GM21723 (cell line): ENCODE data around the gene TYMP.

Experiments used
- ATAC-seq: cut with Tn5 transposase; IDR thresholded peaks from one replicate; pipeline ENCODE4 v1.9.1; 2021; ENCODE audit warnings: mild to moderate bottlenecking, moderate library complexity; ENCODE audit not compliant: unreplicated experiment

TYMP gene, protein sequence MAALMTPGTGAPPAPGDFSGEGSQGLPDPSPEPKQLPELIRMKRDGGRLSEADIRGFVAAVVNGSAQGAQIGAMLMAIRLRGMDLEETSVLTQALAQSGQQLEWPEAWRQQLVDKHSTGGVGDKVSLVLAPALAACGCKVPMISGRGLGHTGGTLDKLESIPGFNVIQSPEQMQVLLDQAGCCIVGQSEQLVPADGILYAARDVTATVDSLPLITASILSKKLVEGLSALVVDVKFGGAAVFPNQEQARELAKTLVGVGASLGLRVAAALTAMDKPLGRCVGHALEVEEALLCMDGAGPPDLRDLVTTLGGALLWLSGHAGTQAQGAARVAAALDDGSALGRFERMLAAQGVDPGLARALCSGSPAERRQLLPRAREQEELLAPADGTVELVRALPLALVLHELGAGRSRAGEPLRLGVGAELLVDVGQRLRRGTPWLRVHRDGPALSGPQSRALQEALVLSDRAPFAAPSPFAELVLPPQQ

DNA sequence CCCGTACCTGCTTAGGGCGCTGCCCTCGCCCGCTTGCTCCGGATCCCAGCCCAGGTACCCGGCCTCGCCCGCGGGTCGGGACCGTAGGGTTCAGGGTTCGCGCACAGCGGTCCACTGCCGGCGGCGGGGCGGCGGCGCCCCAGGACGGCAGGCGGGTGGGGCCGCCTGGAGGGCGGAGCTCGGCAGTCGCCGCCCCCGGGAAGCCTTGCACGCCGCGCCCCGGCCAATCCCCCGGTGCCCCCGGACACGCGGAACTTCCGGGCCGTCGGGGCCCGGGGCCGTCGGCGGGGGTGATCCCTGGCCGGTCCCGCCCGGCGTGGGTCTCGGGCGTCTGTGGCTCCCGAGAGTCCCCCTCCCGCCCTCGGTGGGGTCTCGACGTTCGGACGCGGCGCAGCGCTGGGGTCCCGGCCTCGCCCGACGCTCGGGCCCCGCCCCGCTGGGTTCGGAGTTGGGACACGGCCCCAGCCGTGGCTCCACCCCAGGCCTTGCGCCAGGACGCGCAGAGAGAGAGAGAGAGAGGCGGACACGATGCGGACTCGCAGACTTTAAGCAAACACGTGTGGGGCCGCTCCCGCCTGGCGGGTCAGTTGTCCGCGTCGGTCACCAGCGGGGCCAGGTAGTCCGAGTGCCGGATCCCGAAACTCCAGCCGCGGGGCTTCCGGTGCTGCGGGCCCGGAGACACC is at the start of gene TYMP:
Gene TYMP, minus strand, starts transcription at position 116 of the 683 bp plus-strand sequence. CDS start 303 bp downstream, outside the sequence.
- peak; percentile 24 for ATAC-seq

DNA sequence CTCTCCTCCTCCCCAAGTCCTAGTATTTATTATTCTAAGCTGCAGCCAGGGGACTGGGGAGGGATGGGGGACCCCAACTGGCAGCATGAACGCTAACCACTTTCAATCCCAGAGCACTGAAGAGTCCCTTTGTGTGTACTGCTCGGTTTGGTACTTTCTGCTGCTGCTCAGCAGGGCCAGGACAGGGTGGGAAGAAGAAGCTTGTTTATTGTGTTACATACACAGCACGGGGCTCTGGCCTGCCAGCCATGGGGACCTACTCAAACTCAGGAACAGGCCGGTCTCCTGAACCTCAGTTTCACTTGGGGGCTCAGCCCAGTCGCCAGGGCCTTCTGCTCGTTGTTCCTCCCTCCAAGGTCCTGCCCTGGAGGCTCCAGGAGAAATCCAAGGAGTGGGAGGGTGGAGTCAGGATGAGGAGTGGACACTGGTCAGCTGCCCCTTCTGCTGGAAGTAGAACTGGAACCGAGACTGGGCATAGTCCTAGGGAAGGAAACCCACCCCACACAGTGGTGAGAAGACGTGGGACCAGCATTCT is 49.0 kb upstream of the TYMP start:
- no peak for ATAC-seq

DNA sequence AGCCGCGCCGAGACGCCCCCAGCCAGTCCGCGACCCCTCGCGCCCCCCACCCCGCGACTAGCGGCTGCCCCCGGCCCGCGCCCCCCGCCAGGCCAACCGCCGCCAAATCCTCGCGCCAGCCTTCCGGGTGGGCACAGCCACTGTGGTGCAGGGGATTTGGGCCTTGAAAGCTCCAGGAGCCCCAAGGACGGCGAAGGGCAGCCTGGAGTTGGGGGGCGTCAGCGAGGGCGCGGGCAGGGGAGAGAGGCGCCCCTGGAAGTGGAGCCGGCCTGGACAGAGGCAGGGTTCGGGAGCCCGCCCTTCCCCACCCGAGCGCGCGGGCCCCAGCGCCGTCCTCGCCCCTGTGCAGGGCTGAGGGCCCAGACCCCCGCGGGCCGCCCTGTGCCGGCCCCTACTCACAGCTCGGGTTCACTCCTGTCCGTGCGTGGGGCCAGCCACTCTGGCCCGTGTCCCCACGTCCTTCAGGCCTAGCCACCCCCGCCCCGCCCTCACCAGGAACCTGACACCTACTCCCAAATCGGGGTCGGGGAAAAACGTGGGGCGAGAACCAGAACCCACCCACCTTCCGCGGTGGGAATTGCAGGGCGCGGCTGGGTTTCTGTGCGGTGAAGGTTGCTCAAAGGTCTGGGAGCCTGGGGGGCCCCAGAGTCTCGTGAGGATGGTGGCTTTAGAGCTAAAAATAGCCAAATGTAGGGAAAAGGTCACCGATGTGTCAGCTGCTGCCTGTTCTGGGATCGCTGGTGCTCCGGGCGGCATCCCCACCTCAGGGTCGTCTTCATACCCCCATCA is 48.4 kb upstream of the TYMP start, which contains the start of gene CPT1B:
Gene CPT1B, minus strand, starts transcription at position 441 of the 789 bp plus-strand sequence. CDS start 512 bp downstream, outside the sequence.
- ATAC-seq, result no peak

DNA sequence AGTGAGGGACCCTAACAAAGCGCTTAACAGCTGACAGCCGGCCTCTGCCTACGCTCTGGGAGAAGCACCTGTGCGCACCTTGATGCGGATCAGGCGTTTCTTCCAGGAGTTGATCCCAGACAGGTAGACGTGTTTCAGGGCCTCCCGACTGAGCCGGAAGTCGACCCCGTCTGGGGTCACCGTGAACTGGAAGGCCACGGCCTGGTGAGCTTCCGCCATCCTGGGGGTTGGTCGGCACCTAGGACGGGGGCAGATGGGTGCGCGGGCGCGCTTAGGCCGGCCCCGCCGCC is 47.8 kb upstream of the TYMP start:
- ATAC-seq, result no peak

DNA sequence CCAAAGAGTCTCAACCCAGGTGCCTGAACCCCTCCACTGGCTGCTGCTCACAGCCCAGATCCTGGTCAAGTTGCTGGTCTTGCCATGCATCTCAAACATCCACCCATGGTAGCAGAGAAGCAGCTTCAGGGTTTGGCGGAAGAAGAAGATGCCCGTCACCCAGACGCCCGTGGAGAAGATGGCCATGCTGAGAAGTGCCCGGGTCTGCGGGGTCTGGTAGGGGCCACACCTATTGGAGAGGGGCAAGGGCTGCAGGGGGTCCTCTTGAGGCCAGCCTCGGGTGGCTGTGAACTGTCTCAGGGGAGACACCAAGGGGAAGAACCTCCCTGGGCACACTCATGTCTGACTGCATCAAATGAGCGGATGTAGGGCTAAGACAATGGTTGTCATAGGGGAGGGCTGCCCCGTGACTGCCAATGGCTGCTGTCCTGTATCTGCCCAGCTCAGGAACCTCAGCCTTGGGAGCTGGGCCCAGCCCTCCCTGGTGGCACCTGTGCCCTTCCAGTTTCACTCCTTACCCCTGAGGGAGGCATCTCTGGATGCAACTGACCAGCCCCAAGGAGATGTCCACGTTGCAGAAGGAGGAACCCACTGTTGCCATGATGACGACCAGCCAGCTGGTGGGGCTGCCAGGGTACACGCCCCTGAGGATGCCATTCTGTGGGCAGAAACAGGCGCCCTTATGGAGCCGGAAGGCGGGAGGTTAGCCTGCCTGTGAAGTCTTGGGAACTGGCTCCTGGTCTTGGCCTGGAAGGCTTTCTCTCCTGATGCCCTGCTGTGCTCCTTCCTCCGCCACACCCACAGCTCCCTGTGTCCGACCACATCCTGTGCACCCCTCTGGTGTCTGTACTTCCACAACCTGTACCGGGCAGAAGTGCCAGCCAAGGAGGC is 47.2 kb upstream of the TYMP start:
- no peak for ATAC-seq

DNA sequence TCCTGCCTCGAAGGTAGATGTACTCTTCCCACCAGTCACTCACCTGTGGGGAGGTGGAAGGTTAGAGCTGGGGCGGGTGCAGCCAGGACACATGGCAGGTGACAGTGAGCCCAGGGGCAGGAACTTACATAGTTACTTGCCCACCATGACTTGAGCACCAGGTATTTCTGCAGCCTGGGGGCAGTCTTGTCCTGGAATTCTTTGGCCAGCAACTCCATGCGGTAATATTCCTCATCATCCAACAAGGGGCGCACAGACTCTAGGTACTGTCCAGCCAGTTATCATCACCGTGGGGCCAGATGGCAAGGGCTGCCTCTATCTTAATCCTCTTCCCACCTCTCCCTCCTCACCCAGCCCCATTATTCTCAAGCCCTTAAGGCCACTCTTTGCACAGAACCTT is 46.3 kb upstream of the TYMP start:
- no peak for ATAC-seq

DNA sequence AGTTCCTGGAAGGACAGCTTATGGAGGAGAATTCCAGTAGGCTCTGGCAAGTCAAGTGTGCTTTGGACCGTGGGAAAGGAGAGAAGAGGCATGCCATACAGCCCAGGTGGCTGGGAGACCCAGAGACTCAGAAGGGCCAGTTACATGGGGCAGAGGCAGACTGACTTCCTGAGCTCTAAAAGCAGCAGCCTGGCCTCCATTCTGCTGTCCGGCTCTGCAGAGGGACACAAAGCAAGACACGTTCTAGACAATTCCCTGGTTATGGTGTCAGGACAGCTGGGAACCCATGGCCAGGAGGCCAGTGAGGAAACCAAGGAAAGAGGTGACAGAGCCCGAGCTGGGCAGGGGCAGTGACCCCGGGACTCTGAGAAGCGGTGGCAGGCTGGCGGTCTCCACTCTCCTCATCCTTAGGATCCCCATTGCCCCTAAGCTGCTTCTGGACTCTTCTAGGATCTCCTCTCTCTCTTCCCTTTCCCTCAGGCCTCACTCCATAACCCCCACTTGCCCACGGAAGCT is 45.7 kb upstream of the TYMP start:
- no peak for ATAC-seq

DNA sequence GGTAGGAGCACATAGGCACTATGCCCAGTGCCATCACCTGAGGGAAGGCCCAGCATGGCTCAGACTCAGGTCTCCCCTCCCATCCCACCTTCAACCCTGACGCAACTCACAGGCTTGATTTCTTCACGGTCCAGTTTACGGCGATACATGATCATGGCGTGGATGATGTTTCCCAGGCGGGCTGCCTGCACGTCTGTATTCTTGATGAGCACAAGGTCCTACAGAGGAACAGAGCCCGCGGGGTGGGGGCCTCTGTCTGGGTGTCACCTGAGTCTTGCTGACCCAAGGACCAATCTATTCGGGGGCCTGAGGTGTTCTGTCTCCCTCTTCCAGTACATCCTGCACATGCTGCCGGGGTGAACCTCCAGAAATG is 44.6 kb upstream of the TYMP start:
- no peak for ATAC-seq

DNA sequence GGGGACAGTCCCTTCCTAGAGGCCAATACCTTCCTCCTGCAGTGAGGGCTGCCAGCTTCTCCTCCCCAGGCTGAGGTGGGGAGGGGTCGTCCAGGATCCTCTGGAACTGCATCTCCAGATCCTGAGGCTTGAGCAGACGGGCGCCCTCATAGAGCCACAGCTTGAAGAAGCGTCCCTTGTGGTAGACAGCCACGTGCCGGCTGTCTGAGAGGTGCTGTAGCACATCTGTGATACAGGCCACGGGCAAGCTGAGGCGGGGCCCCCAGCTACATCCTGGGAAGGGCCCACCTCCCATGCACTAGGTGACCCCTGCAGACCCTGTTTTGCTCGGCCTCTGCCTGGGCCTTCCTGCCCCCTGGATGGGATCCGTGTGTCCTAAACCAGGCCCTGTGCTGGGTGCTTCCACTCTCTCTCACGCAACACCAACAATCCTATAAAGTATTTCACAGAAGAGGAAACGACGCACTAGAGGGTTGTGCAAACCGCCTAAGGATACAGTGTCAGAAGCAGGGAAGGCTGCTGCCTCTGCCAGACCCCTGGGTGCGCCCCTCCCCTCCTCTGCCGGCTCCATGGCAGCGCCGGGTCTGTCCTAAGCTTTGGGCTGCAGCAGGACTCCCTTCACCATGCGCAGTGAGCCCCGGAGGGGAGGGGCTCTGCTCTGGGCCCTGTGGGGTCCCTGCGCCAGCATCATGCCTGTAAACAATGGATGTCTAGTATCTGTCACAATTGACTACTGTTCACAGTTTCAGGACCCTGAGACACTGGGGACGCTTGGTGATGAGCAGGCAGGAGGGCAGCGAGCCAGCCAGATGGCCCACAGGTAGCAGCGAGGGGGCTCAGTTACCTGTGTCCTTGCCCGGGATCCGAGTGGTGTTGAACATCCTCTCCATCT is 43.9 kb upstream of the TYMP start:
- no peak for ATAC-seq

DNA sequence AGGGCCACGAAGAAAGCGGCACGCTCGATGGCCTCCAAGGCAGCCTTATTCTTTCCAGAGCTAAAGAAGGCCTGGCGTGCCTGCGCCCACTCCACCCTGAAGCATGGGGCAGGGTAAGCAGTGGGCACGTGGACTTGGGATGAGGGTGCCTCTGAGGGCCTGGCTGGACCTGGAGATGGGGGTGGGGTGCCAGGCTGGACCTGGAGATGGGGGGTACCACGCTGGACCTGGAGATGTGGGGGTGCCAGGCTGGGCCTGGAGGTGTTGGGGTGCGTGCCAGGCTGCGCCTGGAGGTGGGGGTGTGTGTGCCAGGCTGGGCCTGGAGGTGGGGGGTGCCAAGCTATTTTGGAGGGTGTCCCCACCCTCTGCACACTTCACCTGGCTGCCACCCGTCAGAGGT is 43.2 kb upstream of the TYMP start:
- ATAC-seq, result no peak

DNA sequence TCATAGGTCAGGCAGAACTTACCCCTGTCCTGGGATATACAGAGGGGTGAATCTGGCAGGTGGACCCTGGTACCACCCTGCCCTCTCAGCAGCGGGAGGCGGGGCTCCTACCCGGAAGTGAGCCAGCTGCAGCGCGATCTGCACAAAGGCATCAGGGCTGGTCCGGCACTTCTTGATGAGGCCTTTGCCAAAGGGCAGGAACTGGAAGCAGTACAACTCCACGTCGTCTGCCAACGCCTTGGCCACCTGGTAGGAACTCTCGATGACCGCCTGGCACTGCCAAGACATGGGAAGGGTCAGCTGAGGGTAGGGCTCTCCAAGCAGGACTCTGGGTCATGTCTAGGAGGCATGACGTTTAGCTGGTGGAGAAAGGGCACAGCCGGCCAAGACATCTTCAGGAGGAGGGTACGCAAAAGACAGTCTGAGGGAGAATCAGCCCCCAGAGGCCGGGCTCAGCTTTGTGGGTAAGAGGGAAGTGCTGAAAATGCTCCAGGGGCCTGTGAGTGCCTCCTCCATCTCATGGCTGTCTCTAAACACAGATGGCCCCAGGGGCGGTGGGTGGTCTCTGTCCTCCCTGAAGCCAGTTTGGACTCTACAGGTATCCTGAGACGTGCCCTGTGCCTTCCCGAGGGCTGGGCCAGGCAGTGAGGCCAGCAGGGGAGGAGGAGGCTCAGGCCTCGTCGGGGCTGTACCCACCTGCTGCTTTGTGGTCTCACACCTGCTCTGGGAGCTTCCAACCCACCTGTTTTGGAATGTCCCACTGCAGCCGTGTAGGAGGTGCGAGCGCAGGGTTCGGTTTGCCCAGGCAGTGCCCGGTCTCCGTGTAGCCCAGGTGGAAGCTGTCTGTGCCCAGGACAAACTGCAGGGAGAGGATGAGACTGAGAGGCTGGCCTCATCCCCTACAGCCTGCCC is 41.7 kb upstream of the TYMP start:
- no peak for ATAC-seq

DNA sequence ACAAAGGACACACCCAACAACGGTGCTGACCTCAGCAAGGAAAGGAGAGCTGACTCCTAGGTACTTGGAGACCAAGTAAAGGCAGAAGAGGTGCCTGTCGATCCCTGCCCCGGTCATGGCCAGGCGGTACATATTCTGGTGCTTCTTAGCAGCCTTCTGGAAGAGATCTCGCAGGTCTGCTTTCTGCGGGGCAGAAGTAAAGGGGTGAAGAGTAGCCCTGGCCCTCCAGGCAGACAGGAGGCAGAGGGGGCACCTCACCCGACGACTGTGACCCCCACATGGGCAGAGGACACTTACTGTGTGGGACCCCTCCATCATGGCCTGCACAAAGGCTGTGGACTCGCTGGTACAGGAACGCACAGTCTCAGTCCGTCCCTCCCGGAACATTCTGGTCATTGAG is 41.0 kb upstream of the TYMP start:
- no peak for ATAC-seq

DNA sequence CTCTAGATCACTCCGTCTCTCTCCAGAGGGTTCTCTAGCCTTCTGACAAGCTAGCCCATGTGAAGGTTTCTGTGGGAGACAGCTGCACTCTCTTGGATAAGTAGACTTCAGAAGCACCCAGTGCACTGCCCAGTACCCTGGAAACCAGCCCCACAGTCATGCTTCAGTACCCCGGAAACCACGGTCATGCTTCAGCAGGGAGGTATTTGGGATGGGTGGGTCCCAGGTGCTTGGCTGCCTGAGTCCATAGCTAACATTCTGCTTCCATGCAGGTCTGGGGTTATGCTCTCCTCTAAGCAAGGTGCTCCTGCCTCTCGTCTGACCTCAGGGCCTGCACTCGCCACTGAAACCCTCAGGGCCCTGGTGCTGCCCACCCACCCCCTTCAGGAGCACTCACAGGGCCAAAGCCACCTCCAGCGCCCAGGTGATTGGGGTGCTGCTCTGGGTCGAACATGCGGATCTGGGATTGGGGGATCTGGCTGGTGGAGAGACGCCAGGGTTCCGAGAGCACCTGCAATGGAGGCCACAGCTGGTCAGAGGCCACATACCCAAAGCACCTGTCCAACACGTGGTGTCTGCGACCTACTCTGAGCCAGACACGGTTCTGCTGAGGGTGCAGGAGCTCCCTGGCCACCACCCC is 40.2 kb upstream of the TYMP start:
- ATAC-seq, result no peak

DNA sequence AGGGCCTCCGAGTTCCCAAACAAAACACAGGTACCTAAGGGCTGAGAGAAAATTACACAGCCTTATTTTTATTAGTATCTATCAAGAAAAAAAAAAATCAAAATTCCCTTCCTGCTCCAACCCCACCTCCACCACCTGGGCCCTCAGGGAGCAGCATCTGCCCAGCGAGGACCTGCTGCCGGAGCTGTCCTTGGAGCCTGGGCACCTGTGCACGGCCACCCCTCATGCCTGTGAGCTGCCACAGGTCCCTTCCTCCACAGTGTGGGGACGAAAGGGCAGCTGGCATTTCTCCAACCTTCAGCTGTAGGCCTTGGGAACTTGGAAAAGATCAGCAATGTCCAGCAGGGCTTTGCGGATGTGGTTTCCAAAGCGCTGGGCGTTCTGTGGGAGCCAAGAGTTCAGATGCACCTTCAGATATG is 39.2 kb upstream of the TYMP start:
- no peak for ATAC-seq

DNA sequence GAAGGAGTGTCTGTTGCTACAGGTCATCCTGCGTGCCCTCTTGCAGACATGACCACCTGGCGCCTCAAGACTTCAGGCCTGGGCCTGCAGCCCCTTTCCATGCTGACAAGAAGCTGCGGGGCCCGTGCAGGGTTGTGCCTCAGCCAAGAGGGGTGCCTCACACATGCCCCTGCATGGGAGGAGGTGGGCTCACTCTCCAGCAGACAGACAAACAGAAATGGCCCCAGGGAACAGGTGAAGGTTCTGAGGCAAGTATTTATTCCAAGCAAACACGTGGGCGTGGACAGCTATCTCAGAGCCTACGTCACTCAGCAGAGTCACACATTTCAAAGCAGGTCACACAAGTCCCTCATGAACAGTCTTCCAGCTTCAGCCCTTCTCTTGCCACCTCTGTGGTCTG is 38.8 kb upstream of the TYMP start:
- ATAC-seq, result no peak

DNA sequence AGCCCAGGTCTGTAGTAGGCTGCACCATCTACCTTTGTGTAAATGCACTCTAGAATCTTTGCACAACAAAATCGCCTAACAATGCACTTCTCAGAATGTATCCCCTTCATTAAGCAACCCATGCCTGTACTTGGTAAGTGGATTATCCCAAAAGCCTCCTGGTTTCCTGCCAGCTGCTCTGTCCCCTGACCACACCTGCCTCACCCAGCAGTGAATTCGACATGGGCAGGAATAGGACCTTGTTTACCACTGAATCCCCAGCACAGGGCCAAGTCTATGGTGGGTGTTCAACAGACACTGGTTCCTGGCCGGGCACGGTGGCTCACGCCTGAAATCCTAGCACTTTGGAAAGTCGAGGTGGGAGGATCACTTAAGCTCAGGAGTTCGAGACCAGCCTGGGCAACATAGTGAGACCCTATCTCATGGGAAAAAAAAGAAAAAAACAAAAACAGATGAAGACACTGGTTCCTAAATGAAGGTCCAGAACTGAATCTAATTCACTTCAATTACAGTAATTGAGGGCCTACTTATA is 38.0 kb upstream of the TYMP start:
- ATAC-seq, result no peak

DNA sequence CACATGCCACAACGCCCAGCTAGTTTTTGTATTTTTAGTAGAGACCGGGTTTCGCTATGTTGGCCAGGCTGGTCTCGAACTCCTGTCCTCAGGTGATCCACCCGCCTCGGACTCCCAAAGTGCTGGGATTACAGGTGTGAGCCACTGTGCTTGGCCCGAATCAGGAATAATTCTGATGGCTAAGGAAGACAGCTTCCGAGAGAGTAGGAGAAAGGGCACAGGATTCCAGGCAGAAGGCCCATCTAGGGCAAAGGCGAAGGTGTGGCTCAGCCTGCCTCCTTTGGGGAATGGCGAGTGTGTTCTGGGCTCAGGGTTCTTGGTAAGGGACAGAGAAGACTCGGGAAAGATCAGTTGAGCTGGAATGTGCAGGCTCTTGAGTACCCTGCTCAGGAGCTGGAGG is 34.5 kb upstream of the TYMP start:
- no peak for ATAC-seq
